ENCODE results near the gene HPX. TPM values are rescaled to one million over a fixed set of nuclear protein-coding genes. Genes with fewer than 3 reads are reported as not detected.

The HPX gene
- total and polyA plus RNA-seq, 9 donors, result 0.46 to 4.1 (median 2.4) TPM

GRCh38 chr11:6419009-6419631 lies 21.7 kb downstream of the HPX start, which contains the start of gene APBB1:
Gene APBB1, minus strand, starts transcription at chr11:6419094. Its CDS starts 7,747 bp downstream, at chr11:6411347.
- peak; percentile 75 to 87 (median 83) for DNase-seq
- peak; percentile 62 for TF ChIP-seq POLR2A (IDR thresholded peaks at IDR 0.05)
- TF ChIP-seq CTCF (IDR thresholded peaks at IDR 0.05), result peak in 2 of 3 donors; percentile 19 to 27
- TF ChIP-seq EP300 (IDR thresholded peaks at IDR 0.05), result no peak

GRCh38 chr11:6418557-6419008 lies 22.2 kb downstream of the HPX start:
- Histone ChIP-seq H3K36me3 (no peaks in the 10 kb centered on the region), H3K9me3 (no peaks in the 10 kb centered on the region), H3K4me1 (ENCODE audit: insufficient read depth) (peaks cover 4% of the 10 kb centered on the region), H3K4me3 (peak overlapping the region; percentile 88), H3K27ac (peak overlapping the region; percentile 95 to 97), H3K27me3 (no peaks in the 10 kb centered on the region)
- WGBS, 3 donors, result 0 to 1% (median 1%) methylated on average over 36 to 38 of the region's 38 CpGs
- no peak for TF ChIP-seq CTCF (IDR thresholded peaks at IDR 0.05)
- no peak for TF ChIP-seq POLR2A (IDR thresholded peaks at IDR 0.05)
- no peak for TF ChIP-seq EP300 (IDR thresholded peaks at IDR 0.05)
- intact Hi-C loops (cut with DNase I), result no loop called here
- peak in 1 of 5 donors; percentile 60 for DNase-seq

More at GRCh38 chr11:6419009-6419631, 21.7 kb downstream of the HPX start, which contains the start of gene APBB1:
- H3K9me3 ChIP-seq, result no peaks in the 10 kb centered on the region
- peak within 1 kb of the TSS; percentile 88 for H3K4me3 ChIP-seq
- no peaks in the 10 kb centered on the region for H3K36me3 ChIP-seq
- WGBS, 3 donors, result 0 to 1% (median 1%) methylated on average over 20 to 74 of the region's 75 CpGs
- intact Hi-C loops (cut with DNase I), result no loop called here
- no peaks in the 10 kb centered on the region for H3K27me3 ChIP-seq
- peak within 1 kb of the TSS; percentile 95 to 97 for H3K27ac ChIP-seq
- peaks cover 4% of the 10 kb centered on the region for H3K4me1 ChIP-seq (ENCODE audit: insufficient read depth)

GRCh38 chr11:6417907-6418556 lies 22.8 kb downstream of the HPX start:
- Histone ChIP-seq H3K36me3 (no peaks in the 10 kb centered on the region), H3K9me3 (no peaks in the 10 kb centered on the region), H3K27ac (peak overlapping the region; percentile 95 to 97), H3K4me1 (ENCODE audit: insufficient read depth) (peaks cover 4% of the 10 kb centered on the region), H3K4me3 (peak overlapping the region; percentile 88), H3K27me3 (no peaks in the 10 kb centered on the region)
- no peak for TF ChIP-seq POLR2A (IDR thresholded peaks at IDR 0.05)
- TF ChIP-seq EP300 (IDR thresholded peaks at IDR 0.05), result no peak
- TF ChIP-seq CTCF (IDR thresholded peaks at IDR 0.05), result no peak
- no peak for DNase-seq
- intact Hi-C loops (cut with DNase I), result no loop called here
- WGBS, 3 donors, result 12 to 18% (median 17%) methylated on average over 7 of the region's 7 CpGs

GRCh38 chr11:6415797-6416196 lies 25.0 kb downstream of the HPX start:
- H3K9me3 ChIP-seq, result no peaks in the 10 kb centered on the region
- H3K27ac ChIP-seq, result no peak overlapping the region
- H3K4me1 ChIP-seq (ENCODE audit: insufficient read depth), result peaks cover 4% of the 10 kb centered on the region
- no peak for DNase-seq
- no peaks in the 10 kb centered on the region for H3K36me3 ChIP-seq
- no peaks in the 10 kb centered on the region for H3K27me3 ChIP-seq
- TF ChIP-seq CTCF (IDR thresholded peaks at IDR 0.05), result no peak
- no peak for TF ChIP-seq POLR2A (IDR thresholded peaks at IDR 0.05)
- no peak for TF ChIP-seq EP300 (IDR thresholded peaks at IDR 0.05)
- H3K4me3 ChIP-seq, result no peak overlapping the region
- intact Hi-C loops (cut with DNase I), result no loop called here
- WGBS, 3 donors, result 43 to 51% (median 50%) methylated on average over 6 of the region's 6 CpGs
